ENCODE results near the gene PCDH9. TPM values are rescaled to one million over a fixed set of nuclear protein-coding genes. Genes with fewer than 3 reads are reported as not detected.

PCDH9 gene
- total and polyA plus RNA-seq, 10 of the 15 experiments (the other 5 are each of a cell fraction or from before 2014, with no cell fraction given) = 0.02 to 2.3 (median 0.05) TPM; not detected in 1

DNA sequence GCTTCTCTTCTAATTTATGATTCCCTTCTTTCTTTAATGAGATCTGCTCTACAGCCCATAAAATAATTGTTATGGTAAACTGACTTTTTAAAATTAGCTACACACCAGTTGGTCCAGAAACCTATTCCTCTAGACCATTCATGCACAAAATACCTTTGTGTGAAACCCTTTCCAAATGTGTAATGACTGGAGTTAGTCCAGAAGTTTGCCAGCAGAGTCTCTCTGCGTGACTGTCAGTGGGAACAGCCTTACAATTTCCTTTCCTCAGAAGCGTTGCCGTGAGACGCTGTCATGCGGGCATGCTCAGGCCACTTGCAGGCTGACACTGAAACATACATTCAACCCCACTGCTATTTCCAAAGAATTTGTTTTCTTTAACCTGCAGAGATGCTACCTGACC is 965.2 kb downstream of the PCDH9 start:
- FAIRE-seq = no peak
- intact Hi-C loops (cut with micrococcal nuclease; ENCODE audit: unreplicated experiment) = no loop called here
- H4K20me1 ChIP-seq (ENCODE audit: control insufficient read depth, insufficient read depth) = no peaks in the 10 kb centered on the region
- in situ Hi-C loops (cut with MboI) = no loop called here
- H3K9ac ChIP-seq (ENCODE audit: control insufficient read depth, insufficient read depth, low read length) = no peak overlapping the region
- 47% methylated on average over 5 of the region's 5 CpGs for WGBS (ENCODE audit: insufficient coverage, insufficient replicate concordance, low lambda C conversion rate, missing lambda C conversion rate)
- H3K4me2 ChIP-seq (ENCODE audit: control insufficient read depth, insufficient read depth) = no peak overlapping the region
- BruUV-seq (replicated peaks) = no TSS peak
- H3K4me1 ChIP-seq (ENCODE audit: control insufficient read depth, insufficient read depth, low read length) = no peaks in the 10 kb centered on the region
- no peak for TF ChIP-seq MEF2A (IDR thresholded peaks at IDR 0.05; ENCODE audit: insufficient read depth, low read depth, low read length)
- no peak for TF ChIP-seq ETV6 (conservative IDR thresholded peaks at IDR 0.05 in 1 of 2, IDR thresholded peaks at IDR 0.05 in 1 of 2; ENCODE audit: borderline replicate concordance in 1 of 2, low read depth in 1 of 2)
- TF ChIP-seq JUNB (IDR thresholded peaks at IDR 0.05) = no peak
- TF ChIP-seq RAD21 (IDR thresholded peaks at IDR 0.05; ENCODE audit: insufficient read depth, low read depth, low read length) = no peak
- TF ChIP-seq TCF12 (IDR thresholded peaks at IDR 0.05; ENCODE audit: low read depth, low read length) = no peak
- TF ChIP-seq, protein P1, sequence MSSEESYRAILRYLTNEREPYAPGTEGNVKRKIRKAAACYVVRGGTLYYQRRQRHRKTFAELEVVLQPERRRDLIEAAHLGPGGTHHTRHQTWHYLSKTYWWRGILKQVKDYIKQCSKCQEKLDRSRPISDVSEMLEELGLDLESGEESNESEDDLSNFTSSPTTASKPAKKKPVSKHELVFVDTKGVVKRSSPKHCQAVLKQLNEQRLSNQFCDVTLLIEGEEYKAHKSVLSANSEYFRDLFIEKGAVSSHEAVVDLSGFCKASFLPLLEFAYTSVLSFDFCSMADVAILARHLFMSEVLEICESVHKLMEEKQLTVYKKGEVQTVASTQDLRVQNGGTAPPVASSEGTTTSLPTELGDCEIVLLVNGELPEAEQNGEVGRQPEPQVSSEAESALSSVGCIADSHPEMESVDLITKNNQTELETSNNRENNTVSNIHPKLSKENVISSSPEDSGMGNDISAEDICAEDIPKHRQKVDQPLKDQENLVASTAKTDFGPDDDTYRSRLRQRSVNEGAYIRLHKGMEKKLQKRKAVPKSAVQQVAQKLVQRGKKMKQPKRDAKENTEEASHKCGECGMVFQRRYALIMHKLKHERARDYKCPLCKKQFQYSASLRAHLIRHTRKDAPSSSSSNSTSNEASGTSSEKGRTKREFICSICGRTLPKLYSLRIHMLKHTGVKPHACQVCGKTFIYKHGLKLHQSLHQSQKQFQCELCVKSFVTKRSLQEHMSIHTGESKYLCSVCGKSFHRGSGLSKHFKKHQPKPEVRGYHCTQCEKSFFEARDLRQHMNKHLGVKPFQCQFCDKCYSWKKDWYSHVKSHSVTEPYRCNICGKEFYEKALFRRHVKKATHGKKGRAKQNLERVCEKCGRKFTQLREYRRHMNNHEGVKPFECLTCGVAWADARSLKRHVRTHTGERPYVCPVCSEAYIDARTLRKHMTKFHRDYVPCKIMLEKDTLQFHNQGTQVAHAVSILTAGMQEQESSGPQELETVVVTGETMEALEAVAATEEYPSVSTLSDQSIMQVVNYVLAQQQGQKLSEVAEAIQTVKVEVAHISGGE (CRISPR knock-in tag; IDR thresholded peaks at IDR 0.05) = no peak
- TF ChIP-seq, protein P2, sequence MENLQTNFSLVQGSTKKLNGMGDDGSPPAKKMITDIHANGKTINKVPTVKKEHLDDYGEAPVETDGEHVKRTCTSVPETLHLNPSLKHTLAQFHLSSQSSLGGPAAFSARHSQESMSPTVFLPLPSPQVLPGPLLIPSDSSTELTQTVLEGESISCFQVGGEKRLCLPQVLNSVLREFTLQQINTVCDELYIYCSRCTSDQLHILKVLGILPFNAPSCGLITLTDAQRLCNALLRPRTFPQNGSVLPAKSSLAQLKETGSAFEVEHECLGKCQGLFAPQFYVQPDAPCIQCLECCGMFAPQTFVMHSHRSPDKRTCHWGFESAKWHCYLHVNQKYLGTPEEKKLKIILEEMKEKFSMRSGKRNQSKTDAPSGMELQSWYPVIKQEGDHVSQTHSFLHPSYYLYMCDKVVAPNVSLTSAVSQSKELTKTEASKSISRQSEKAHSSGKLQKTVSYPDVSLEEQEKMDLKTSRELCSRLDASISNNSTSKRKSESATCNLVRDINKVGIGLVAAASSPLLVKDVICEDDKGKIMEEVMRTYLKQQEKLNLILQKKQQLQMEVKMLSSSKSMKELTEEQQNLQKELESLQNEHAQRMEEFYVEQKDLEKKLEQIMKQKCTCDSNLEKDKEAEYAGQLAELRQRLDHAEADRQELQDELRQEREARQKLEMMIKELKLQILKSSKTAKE (IDR thresholded peaks at IDR 0.05; ENCODE audit: low read depth, poor library complexity, severe bottlenecking) = no peak
- TF ChIP-seq ZNF24 (IDR thresholded peaks at IDR 0.05) = no peak
- TF ChIP-seq, protein P3, sequence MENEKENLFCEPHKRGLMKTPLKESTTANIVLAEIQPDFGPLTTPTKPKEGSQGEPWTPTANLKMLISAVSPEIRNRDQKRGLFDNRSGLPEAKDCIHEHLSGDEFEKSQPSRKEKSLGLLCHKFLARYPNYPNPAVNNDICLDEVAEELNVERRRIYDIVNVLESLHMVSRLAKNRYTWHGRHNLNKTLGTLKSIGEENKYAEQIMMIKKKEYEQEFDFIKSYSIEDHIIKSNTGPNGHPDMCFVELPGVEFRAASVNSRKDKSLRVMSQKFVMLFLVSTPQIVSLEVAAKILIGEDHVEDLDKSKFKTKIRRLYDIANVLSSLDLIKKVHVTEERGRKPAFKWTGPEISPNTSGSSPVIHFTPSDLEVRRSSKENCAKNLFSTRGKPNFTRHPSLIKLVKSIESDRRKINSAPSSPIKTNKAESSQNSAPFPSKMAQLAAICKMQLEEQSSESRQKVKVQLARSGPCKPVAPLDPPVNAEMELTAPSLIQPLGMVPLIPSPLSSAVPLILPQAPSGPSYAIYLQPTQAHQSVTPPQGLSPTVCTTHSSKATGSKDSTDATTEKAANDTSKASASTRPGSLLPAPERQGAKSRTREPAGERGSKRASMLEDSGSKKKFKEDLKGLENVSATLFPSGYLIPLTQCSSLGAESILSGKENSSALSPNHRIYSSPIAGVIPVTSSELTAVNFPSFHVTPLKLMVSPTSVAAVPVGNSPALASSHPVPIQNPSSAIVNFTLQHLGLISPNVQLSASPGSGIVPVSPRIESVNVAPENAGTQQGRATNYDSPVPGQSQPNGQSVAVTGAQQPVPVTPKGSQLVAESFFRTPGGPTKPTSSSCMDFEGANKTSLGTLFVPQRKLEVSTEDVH (IDR thresholded peaks at IDR 0.05; ENCODE audit: low read depth, partially characterized antibody) = no peak
- TF ChIP-seq NR2C1 (IDR thresholded peaks at IDR 0.05) = no peak
- TF ChIP-seq USF2 (IDR thresholded peaks at IDR 0.05; ENCODE audit: borderline replicate concordance, low read depth, low read length) = no peak
- TF ChIP-seq IRF4 (IDR thresholded peaks at IDR 0.05; ENCODE audit: low read depth, low read length) = no peak
- SMC1A ChIA-PET (ENCODE audit: uncharacterized antibody, unreplicated experiment) = no interaction called here
- no peak for DNase-seq (ENCODE audit: low read depth, low spot score)
- no peak overlapping the region for H3K4me3 ChIP-seq
- H3K27me3 ChIP-seq (replicated peaks in 1 of 2; ENCODE audit: control insufficient read depth in 2 of 2, insufficient read depth in 2 of 2, low read length in 1 of 2) = no peaks in the 10 kb centered on the region
- H3K36me3 ChIP-seq (ENCODE audit: control insufficient read depth in 2 of 2, insufficient read depth in 2 of 2, low read length in 1 of 2) = no peaks in the 10 kb centered on the region
- POLR2A ChIA-PET = no interaction called here
- no peak overlapping the region for H2AFZ ChIP-seq (ENCODE audit: control insufficient read depth, low read depth, low read length)
- no peak for ATAC-seq
- no peaks in the 10 kb centered on the region for H3K79me2 ChIP-seq (ENCODE audit: control insufficient read depth, insufficient read depth, low read length)
- RAD21 ChIA-PET (ENCODE audit: unreplicated experiment) = no interaction called here
- no peaks in the 10 kb centered on the region for H3K9me3 ChIP-seq (replicated peaks; ENCODE audit: control insufficient read depth, insufficient read depth, low read length)
- no peak overlapping the region for H3K27ac ChIP-seq (ENCODE audit: control insufficient read depth, insufficient read depth)
- CTCF ChIA-PET = no interaction called here
